ENCODE measurements around the gene NUPR1.

DNA sequence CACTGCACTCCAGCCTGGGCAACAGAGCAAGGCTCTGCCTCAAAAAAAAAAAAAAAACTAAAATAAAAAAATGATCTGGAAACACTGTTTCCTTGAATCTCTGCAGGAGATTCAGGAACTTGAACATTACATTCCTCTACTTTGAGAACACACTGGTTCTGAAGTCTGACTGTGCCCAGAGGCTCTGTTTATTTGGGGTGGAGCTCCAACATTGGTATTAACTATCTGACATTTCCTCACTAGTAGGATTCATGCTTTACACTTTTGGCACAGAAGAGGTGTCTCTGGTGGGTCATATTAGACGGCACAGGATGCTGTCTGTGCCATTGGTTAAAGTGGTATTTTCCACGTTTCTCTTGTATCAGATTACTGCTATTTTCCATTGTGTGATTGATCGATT, 47.7 kb upstream of the NUPR1 start:
- TF ChIP-seq EZH2 (optimal IDR thresholded peaks at IDR 0.05; ENCODE audit: low read depth, low read length), result no peak
- TF ChIP-seq, protein P1, sequence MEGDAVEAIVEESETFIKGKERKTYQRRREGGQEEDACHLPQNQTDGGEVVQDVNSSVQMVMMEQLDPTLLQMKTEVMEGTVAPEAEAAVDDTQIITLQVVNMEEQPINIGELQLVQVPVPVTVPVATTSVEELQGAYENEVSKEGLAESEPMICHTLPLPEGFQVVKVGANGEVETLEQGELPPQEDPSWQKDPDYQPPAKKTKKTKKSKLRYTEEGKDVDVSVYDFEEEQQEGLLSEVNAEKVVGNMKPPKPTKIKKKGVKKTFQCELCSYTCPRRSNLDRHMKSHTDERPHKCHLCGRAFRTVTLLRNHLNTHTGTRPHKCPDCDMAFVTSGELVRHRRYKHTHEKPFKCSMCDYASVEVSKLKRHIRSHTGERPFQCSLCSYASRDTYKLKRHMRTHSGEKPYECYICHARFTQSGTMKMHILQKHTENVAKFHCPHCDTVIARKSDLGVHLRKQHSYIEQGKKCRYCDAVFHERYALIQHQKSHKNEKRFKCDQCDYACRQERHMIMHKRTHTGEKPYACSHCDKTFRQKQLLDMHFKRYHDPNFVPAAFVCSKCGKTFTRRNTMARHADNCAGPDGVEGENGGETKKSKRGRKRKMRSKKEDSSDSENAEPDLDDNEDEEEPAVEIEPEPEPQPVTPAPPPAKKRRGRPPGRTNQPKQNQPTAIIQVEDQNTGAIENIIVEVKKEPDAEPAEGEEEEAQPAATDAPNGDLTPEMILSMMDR (IDR thresholded peaks at IDR 0.05; ENCODE audit: low read length), result no peak

Data from MM.1S (cell line).